NCI-H82 (cell line): Measurements from ENCODE around the gene OR2Y1.
"Not testable (repeated sequence)": the region's sequence is repeated elsewhere in the genome, so short reads cannot be mapped to it uniquely, and the experiment has no call there.

ENCODE experiments used
- DNase-seq: peaks from one replicate; lab custom pipeline; 2025; lab: John Stamatoyannopoulos, UW

Gene OR2Y1

GRCh38 chr5:180739958-180740357, at the start of gene OR2Y1:
OR2Y1 (minus strand) TSS chr5:180740058; CDS start chr5:180740058, 0 bp downstream.
- DNase-seq: no peak

GRCh38 chr5:180788651-180789410, 49.0 kb upstream of the OR2Y1 start:
- peak; percentile 7 for DNase-seq

- peak; percentile 69 for DNase-seq
Measured at GRCh38 chr5:180787711-180788431, 48.0 kb upstream of the OR2Y1 start.

- DNase-seq: peak; percentile 85
Measured at GRCh38 chr5:180786531-180787398, 46.9 kb upstream of the OR2Y1 start.

- no peak for DNase-seq
Measured at GRCh38 chr5:180785794-180786221, 46.0 kb upstream of the OR2Y1 start.

GRCh38 chr5:180785121-180785781, 45.4 kb upstream of the OR2Y1 start:
- no peak for DNase-seq

- DNase-seq: peak; percentile 79
Measured at GRCh38 chr5:180784497-180785097, 44.7 kb upstream of the OR2Y1 start.

- DNase-seq: no peak
Measured at GRCh38 chr5:180783340-180784052, 43.6 kb upstream of the OR2Y1 start.

GRCh38 chr5:180782748-180783147, 42.9 kb upstream of the OR2Y1 start:
- no peak for DNase-seq

- DNase-seq: not testable (repeated sequence)
Measured at GRCh38 chr5:180781900-180782326, 42.1 kb upstream of the OR2Y1 start.

- no peak for DNase-seq
Measured at GRCh38 chr5:180779985-180780610, 40.2 kb upstream of the OR2Y1 start.

- no peak for DNase-seq
Measured at GRCh38 chr5:180777475-180777874, 37.6 kb upstream of the OR2Y1 start.

- DNase-seq: no peak
Measured at GRCh38 chr5:180776376-180776775, 36.5 kb upstream of the OR2Y1 start.

- DNase-seq: no peak
Measured at GRCh38 chr5:180775624-180776023, 35.8 kb upstream of the OR2Y1 start.

GRCh38 chr5:180771839-180772238, 32.0 kb upstream of the OR2Y1 start:
- DNase-seq: no peak

GRCh38 chr5:180769821-180770220, 30.0 kb upstream of the OR2Y1 start:
- no peak for DNase-seq

- DNase-seq: no peak
Measured at GRCh38 chr5:180755601-180756000, 15.7 kb upstream of the OR2Y1 start.

GRCh38 chr5:180744253-180744652, 4.4 kb upstream of the OR2Y1 start:
- DNase-seq: no peak

- DNase-seq: no peak
Measured at GRCh38 chr5:180742727-180743126, 2.9 kb upstream of the OR2Y1 start.

- not testable (repeated sequence) for DNase-seq
Measured at GRCh38 chr5:180740953-180741352, 1.1 kb upstream of the OR2Y1 start.
